ENCODE data around the gene STIM1.

STIM1 gene

DNA sequence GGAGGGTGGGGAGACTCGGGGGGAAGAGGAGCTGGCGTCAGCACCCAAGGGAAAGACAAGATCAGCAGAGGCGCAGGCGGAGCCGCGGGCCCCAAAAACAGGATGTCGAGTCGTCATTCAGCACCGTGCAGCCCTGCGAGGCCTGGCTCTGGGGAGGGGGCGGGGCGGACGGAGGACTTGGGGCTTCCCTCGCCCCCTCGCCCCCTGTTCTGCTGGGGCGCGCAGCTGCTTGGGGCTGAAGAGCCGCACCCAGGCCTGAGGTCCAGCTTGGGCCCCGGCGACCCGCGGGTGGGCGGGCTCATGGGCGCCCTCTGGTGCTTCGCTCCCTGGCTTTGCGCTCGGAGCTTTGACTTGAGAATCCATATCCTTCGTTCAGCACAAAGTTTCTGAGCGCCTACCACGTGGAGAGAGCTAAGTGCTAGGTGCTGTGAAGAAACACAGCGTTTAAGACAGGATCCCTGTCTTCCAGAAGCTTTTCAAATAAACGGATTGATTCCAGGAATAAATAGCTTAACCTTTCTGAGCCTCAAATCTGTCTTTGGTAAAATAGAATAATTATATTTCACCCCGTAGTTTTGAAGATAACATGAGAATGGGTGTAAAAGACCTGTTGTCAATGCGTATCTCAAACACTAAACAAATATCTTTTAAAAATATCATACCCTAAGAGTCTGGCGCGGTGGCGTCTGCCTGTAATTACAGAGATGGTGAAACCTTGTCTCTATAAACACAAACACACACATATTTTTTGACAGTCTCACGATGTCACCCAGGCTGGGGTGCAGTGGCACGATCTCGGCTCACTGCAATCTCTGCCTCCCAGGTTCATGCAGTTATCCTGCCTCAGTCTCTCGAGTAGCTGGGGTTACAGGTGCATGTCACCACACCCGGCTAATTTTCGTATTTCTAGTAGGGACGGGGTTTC is 13.8 kb upstream of the STIM1 start:
- Histone ChIP-seq H3K27me3 (ENCODE audit: control insufficient read depth, insufficient read depth, low read length) (no peaks in the 10 kb centered on the region), H3K4me3 (ENCODE audit: low read length) (peak overlapping the region; percentile 97), H3K9me3 (replicated peaks; ENCODE audit: low read length) (no peaks in the 10 kb centered on the region), H3K4me2 (ENCODE audit: low read length) (peak overlapping the region; percentile 82), H3K9ac (ENCODE audit: low read depth, low read length) (peak overlapping the region; percentile 91), H3K36me3 (ENCODE audit: insufficient read depth, low read length) (no peaks in the 10 kb centered on the region), H3K4me1 (ENCODE audit: control insufficient read depth, insufficient read depth, low read length) (peaks cover 32% of the 10 kb centered on the region)

- H3K4me1 ChIP-seq (ENCODE audit: control insufficient read depth, insufficient read depth, low read length) = peaks cover 22% of the 10 kb centered on the region
- H3K36me3 ChIP-seq (ENCODE audit: insufficient read depth, low read length) = no peaks in the 10 kb centered on the region
- no peak overlapping the region for H3K4me3 ChIP-seq (ENCODE audit: low read length)
- H3K27me3 ChIP-seq (ENCODE audit: control insufficient read depth, insufficient read depth, low read length) = peaks cover 3% of the 10 kb centered on the region
- H3K9me3 ChIP-seq (replicated peaks; ENCODE audit: low read length) = no peaks in the 10 kb centered on the region
- H3K9ac ChIP-seq (ENCODE audit: low read depth, low read length) = no peak overlapping the region
- no peak overlapping the region for H3K4me2 ChIP-seq (ENCODE audit: low read length)
Observed at GRCh38 chr11:3843326-3843725, 12.1 kb upstream of the STIM1 start.

DNA sequence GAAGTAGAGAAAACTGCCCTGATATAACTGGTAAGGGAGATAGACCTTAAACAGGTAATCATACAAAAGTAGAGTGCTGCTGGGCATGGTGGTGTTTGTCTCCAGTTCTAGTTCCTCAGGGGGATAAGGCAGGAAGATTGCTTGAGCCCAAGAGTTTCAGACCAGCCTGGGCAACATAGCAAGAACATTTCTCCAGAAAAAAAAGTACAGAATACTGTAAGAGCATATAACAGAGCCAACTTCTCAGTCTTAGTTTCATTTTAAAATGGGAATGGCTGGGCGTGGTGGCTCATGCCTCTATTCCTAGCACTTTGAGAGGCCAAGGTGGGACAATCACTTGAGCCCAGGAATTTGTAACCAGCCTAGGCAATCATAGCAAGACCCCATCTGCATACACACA is 10.2 kb upstream of the STIM1 start:
- Histone ChIP-seq H3K4me1 (ENCODE audit: control insufficient read depth, insufficient read depth, low read length) (peaks cover 7% of the 10 kb centered on the region), H3K4me3 (ENCODE audit: low read length) (no peak overlapping the region), H3K27me3 (ENCODE audit: control insufficient read depth, insufficient read depth, low read length) (peaks cover 10% of the 10 kb centered on the region), H3K4me2 (ENCODE audit: low read length) (no peak overlapping the region), H3K36me3 (ENCODE audit: insufficient read depth, low read length) (no peaks in the 10 kb centered on the region), H3K9ac (ENCODE audit: low read depth, low read length) (no peak overlapping the region), H3K9me3 (replicated peaks; ENCODE audit: low read length) (no peaks in the 10 kb centered on the region)

DNA sequence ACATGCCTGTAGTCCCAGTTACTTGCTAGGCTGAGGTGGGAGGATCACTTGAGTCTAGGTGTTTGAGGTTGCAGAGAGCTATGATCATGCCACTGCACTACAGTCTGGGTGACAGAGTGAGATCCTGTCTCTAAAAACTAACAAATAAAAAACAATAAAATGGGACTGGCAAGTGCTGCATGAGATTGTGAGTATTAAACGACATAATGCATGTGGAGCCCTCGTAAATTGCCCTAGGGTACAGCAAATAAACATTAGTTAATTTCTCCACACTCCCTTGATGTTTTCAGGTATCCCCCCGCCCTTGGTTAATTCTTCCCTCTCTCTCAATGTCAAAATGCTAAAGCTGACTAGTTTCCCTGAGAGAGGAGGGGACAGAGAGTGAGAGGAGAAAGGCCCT is 9.8 kb upstream of the STIM1 start:
- Histone ChIP-seq H3K36me3 (ENCODE audit: insufficient read depth, low read length) (no peaks in the 10 kb centered on the region), H3K27me3 (ENCODE audit: control insufficient read depth, insufficient read depth, low read length) (peaks cover 10% of the 10 kb centered on the region), H3K4me1 (ENCODE audit: control insufficient read depth, insufficient read depth, low read length) (peaks cover 7% of the 10 kb centered on the region), H3K4me3 (ENCODE audit: low read length) (no peak overlapping the region), H3K9ac (ENCODE audit: low read depth, low read length) (no peak overlapping the region), H3K9me3 (replicated peaks; ENCODE audit: low read length) (no peaks in the 10 kb centered on the region), H3K4me2 (ENCODE audit: low read length) (no peak overlapping the region)

DNA sequence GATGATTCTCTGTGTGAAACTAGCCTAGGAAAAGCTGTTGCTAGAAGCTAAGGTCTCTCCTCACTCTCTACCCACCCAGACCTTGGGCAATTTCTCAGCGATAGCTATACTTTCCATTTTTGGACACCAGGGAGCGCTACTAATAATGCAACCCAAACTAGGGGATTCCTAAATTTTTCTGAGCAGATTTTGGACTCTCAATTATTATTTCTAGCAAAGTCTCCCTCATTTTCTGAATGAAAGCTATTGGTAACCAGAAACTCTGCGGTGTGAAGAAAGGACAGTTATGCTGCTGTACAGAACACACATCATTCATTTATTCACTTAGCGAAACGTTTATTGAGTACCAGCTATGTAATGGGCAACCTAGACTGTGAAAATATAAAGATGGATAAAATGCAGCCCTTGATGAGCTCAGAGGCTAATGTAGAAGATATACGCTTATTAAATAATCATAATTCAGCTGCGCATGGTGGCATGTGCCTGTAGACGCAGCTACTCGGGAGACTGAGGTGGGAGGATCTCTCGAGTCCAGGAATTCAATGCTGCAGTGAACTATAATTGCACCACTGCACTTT is 6.1 kb upstream of the STIM1 start:
- no peaks in the 10 kb centered on the region for H3K9me3 ChIP-seq (replicated peaks; ENCODE audit: low read length)
- no peak overlapping the region for H3K9ac ChIP-seq (ENCODE audit: low read depth, low read length)
- no peaks in the 10 kb centered on the region for H3K36me3 ChIP-seq (ENCODE audit: insufficient read depth, low read length)
- H3K4me1 ChIP-seq (ENCODE audit: control insufficient read depth, insufficient read depth, low read length) = peaks cover 2% of the 10 kb centered on the region
- H3K4me3 ChIP-seq (ENCODE audit: low read length) = no peak overlapping the region
- H3K4me2 ChIP-seq (ENCODE audit: low read length) = no peak overlapping the region
- peaks cover 10% of the 10 kb centered on the region for H3K27me3 ChIP-seq (ENCODE audit: control insufficient read depth, insufficient read depth, low read length)

DNA sequence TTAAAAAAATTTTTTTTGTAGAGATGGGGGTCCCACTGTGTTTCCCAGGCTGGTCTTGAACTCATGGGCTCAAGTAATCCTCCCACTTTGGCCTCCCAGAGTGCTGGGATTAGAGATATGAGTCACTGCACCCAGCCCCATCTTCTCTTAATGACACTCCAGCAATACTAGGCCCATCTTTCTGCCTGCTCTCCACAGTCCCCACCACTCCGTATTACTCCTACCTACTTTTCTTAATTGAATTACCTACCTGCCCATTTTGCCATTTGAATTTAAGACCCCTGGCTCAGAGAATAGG is 2.0 kb upstream of the STIM1 start:
- no peak overlapping the region for H3K4me2 ChIP-seq (ENCODE audit: low read length)
- no peak overlapping the region for H3K4me3 ChIP-seq (ENCODE audit: low read length)
- no peaks in the 10 kb centered on the region for H3K36me3 ChIP-seq (ENCODE audit: insufficient read depth, low read length)
- peaks cover 15% of the 10 kb centered on the region for H3K4me1 ChIP-seq (ENCODE audit: control insufficient read depth, insufficient read depth, low read length)
- no peak overlapping the region for H3K9ac ChIP-seq (ENCODE audit: low read depth, low read length)
- H3K27me3 ChIP-seq (ENCODE audit: control insufficient read depth, insufficient read depth, low read length) = peaks cover 5% of the 10 kb centered on the region
- no peaks in the 10 kb centered on the region for H3K9me3 ChIP-seq (replicated peaks; ENCODE audit: low read length)

DNA sequence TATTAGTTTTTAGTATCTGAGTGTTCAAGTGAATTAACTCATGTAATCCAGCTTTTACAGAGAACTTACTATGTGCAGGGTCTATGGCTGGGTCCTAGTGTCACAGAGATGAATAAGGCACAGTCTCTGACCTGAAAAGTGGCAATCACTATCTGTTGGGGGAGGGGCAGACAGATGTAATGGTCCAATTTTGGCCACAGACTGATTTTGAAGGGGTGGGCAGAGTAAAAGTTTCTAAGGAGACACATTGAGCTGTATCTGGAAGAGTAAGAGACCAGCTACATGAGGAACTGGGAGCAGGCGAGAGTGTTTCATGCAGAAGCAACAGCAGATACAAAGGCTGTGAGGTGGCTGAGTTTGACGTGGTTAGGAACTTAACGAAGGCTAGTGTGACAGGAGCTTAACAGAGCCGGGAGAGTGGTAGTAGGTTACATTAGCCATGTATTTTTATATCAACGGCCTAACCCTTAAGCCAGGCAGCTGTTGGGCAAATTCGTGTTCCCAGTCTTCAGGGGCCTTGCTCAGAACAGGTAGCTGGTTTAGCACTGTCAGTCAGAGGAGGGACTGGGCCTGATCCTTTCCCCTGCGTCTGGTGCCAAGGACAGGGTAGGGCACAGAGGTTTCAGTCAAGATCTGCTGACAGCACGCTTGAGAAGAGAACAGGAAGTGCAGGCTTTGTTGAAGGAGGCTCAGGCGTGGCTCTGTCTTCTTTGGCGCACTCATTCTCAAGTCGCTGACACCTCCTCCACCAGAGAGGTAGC is 1.4 kb upstream of the STIM1 start:
- Histone ChIP-seq H3K36me3 (ENCODE audit: insufficient read depth, low read length) (no peaks in the 10 kb centered on the region), H3K4me1 (ENCODE audit: control insufficient read depth, insufficient read depth, low read length) (peaks cover 15% of the 10 kb centered on the region), H3K9ac (ENCODE audit: low read depth, low read length) (peak overlapping the region; percentile 99), H3K4me2 (ENCODE audit: low read length) (peak overlapping the region; percentile 91), H3K27me3 (ENCODE audit: control insufficient read depth, insufficient read depth, low read length) (no peaks in the 10 kb centered on the region), H3K4me3 (ENCODE audit: low read length) (peak overlapping the region; percentile 99), H3K9me3 (replicated peaks; ENCODE audit: low read length) (no peaks in the 10 kb centered on the region)

- Histone ChIP-seq H3K4me1 (ENCODE audit: control insufficient read depth, insufficient read depth, low read length) (peaks cover 15% of the 10 kb centered on the region), H3K4me3 (ENCODE audit: low read length) (peak overlapping the region; percentile 99), H3K36me3 (ENCODE audit: insufficient read depth, low read length) (no peaks in the 10 kb centered on the region), H3K9ac (ENCODE audit: low read depth, low read length) (peak overlapping the region; percentile 99), H3K27me3 (ENCODE audit: control insufficient read depth, insufficient read depth, low read length) (no peaks in the 10 kb centered on the region), H3K4me2 (ENCODE audit: low read length) (peak overlapping the region; percentile 91), H3K9me3 (replicated peaks; ENCODE audit: low read length) (no peaks in the 10 kb centered on the region)
Observed at GRCh38 chr11:3854660-3854976, 846 bp upstream of the STIM1 start.

DNA sequence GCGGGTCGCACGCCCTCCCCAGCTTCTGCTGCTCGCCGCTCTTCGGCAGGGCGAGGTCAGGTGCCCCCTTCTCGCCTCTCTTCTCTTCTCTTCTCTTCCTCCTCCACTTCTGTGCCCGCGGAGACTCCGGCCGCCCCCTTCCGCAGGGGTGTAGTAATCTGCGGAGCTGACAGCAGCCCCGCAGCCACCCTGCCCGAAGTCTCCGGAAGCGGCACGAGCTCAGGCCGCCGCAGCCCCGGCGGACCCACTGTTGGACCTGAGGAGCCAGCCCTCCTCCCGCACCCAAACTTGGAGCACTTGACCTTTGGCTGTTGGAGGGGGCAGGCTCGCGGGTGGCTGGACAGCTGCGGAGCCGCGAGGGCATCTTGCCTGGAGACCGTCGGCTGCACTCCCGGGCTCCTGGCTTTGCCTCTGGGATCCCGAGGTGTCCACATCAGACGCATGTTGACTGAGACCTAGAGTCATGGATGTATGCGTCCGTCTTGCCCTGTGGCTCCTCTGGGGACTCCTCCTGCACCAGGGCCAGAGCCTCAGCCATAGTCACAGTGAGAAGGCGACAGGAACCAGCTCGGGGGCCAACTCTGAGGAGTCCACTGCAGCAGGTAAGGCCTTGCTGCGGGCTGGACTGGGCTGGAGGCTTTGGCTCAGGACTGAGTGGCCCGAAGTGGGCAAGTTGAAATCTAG is 486 bp downstream of the STIM1 start:
- H3K27me3 ChIP-seq (ENCODE audit: control insufficient read depth, insufficient read depth, low read length) = no peaks in the 10 kb centered on the region
- H3K4me2 ChIP-seq (ENCODE audit: low read length) = peak overlapping the region; percentile 91
- peaks cover 15% of the 10 kb centered on the region for H3K4me1 ChIP-seq (ENCODE audit: control insufficient read depth, insufficient read depth, low read length)
- no peaks in the 10 kb centered on the region for H3K36me3 ChIP-seq (ENCODE audit: insufficient read depth, low read length)
- peak overlapping the region; percentile 99 for H3K9ac ChIP-seq (ENCODE audit: low read depth, low read length)
- H3K4me3 ChIP-seq (ENCODE audit: low read length) = peak overlapping the region; percentile 99
- no peaks in the 10 kb centered on the region for H3K9me3 ChIP-seq (replicated peaks; ENCODE audit: low read length)

DNA sequence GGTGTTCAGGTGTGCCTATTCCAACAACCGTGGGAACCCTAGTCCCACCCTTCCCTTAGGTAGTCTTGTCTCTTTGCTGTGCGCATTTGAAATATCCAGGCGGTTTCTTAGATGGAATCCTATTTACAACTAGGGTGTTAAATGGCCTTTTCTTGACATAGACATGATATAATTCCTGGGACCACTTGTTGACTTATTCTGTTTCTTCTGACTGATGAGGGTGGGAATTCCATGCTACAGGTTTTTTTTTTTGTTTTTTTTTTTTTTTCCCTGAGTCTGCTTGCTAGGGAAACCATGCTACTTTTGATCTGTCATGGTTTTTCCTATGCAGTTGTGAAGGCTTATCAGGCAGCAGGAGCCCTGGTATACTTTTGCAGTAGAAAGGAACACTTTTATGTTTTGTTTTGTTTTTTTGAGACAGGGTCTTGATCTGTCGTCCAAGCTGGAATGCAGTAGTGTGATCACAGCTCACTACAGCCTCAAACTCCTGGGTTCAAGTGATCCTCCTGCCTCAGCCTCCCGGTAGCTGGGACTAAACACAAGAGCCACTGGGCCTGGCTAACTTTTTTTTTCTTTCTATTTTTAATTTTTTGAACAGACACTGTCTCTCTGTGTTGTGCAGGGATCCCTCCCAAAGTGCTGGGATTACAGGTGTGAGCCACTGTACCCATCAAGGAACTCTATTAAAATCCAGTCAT is 1.5 kb downstream of the STIM1 start:
- Histone ChIP-seq H3K9me3 (replicated peaks; ENCODE audit: low read length) (no peaks in the 10 kb centered on the region), H3K4me1 (ENCODE audit: control insufficient read depth, insufficient read depth, low read length) (peaks cover 15% of the 10 kb centered on the region), H3K9ac (ENCODE audit: low read depth, low read length) (no peak overlapping the region), H3K4me2 (ENCODE audit: low read length) (peak overlapping the region; percentile 91), H3K27me3 (ENCODE audit: control insufficient read depth, insufficient read depth, low read length) (no peaks in the 10 kb centered on the region), H3K4me3 (ENCODE audit: low read length) (peak overlapping the region; percentile 99), H3K36me3 (ENCODE audit: insufficient read depth, low read length) (no peaks in the 10 kb centered on the region)

DNA sequence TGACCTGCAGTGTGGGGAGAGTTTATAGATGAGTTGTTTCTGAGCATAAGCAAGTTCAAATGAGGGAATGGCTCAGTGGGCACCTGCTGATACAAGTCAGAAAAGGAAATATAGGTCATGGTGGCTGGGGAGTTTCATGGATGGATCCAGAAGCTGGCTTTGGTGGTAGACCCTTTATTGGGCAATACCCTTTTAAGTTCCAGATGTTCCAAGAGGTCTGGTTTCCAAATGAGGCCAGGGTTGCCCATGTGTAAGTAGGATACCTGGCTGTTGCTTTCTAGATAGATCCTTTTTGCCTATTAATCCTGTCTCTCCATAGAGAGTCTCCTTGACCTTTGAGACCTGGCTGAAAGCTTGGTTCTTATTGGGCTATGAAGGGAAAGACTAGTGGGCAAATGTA is 2.2 kb downstream of the STIM1 start:
- peaks cover 15% of the 10 kb centered on the region for H3K4me1 ChIP-seq (ENCODE audit: control insufficient read depth, insufficient read depth, low read length)
- no peak overlapping the region for H3K9ac ChIP-seq (ENCODE audit: low read depth, low read length)
- H3K9me3 ChIP-seq (replicated peaks; ENCODE audit: low read length) = no peaks in the 10 kb centered on the region
- peak overlapping the region; percentile 91 for H3K4me2 ChIP-seq (ENCODE audit: low read length)
- no peaks in the 10 kb centered on the region for H3K27me3 ChIP-seq (ENCODE audit: control insufficient read depth, insufficient read depth, low read length)
- H3K36me3 ChIP-seq (ENCODE audit: insufficient read depth, low read length) = no peaks in the 10 kb centered on the region
- no peak overlapping the region for H3K4me3 ChIP-seq (ENCODE audit: low read length)
